Measurements from ENCODE around the gene CEMP1.
"Not testable (repeated sequence)": the region's sequence is repeated elsewhere in the genome, so short reads cannot be mapped to it uniquely, and the experiment has no call there.

CEMP1 gene

GRCh38 chr16:2531371-2531695 lies at the start of gene CEMP1:
Gene CEMP1 (minus strand): TSS chr16:2531408. CDS start chr16:2531073, 335 bp downstream.
- no peak for DNase-seq

- not testable (repeated sequence) for DNase-seq
These were observed 49.6 kb upstream of the CEMP1 start for GRCh38 chr16:2580818-2581217.

- not testable (repeated sequence) for DNase-seq
These were observed 48.9 kb upstream of the CEMP1 start for GRCh38 chr16:2580143-2580542.

GRCh38 chr16:2578905-2579304 lies 47.7 kb upstream of the CEMP1 start:
- not testable (repeated sequence) for DNase-seq

GRCh38 chr16:2577044-2577443 lies 45.8 kb upstream of the CEMP1 start:
- DNase-seq, result not testable (repeated sequence)

GRCh38 chr16:2575839-2576238 lies 44.6 kb upstream of the CEMP1 start:
- not testable (repeated sequence) for DNase-seq

- not testable (repeated sequence) for DNase-seq
These were observed 41.5 kb upstream of the CEMP1 start for GRCh38 chr16:2572704-2573103.

- DNase-seq, result not testable (repeated sequence)
These were observed 37.4 kb upstream of the CEMP1 start for GRCh38 chr16:2568573-2568972.

GRCh38 chr16:2567506-2567905 lies 36.3 kb upstream of the CEMP1 start:
- not testable (repeated sequence) for DNase-seq

GRCh38 chr16:2560798-2561133 lies 29.6 kb upstream of the CEMP1 start:
- not testable (repeated sequence) for DNase-seq

- DNase-seq, result not testable (repeated sequence)
These were observed 29.1 kb upstream of the CEMP1 start for GRCh38 chr16:2560131-2560797.

- DNase-seq, result not testable (repeated sequence)
These were observed 25.9 kb upstream of the CEMP1 start for GRCh38 chr16:2557150-2557549.

GRCh38 chr16:2554709-2555425 lies 23.7 kb upstream of the CEMP1 start:
- DNase-seq, result not testable (repeated sequence)

GRCh38 chr16:2551420-2551889 lies 20.2 kb upstream of the CEMP1 start:
- peak; percentile 28 for DNase-seq

- DNase-seq, result not testable (repeated sequence)
These were observed 19.2 kb upstream of the CEMP1 start for GRCh38 chr16:2550283-2550878.

- DNase-seq, result not testable (repeated sequence)
These were observed 12.6 kb upstream of the CEMP1 start for GRCh38 chr16:2543771-2544170.

GRCh38 chr16:2541409-2541808 lies 10.2 kb upstream of the CEMP1 start:
- not testable (repeated sequence) for DNase-seq

GRCh38 chr16:2540912-2541311 lies 9.7 kb upstream of the CEMP1 start:
- DNase-seq, result not testable (repeated sequence)

GRCh38 chr16:2539845-2540458 lies 8.7 kb upstream of the CEMP1 start:
- DNase-seq, result not testable (repeated sequence)

GRCh38 chr16:2539192-2539844 lies 8.1 kb upstream of the CEMP1 start:
- DNase-seq, result not testable (repeated sequence)

- DNase-seq, result peak; percentile 99
These were observed 6.5 kb upstream of the CEMP1 start, which contains the start of gene PDPK1 for GRCh38 chr16:2537451-2538379. Gene PDPK1 (plus strand): TSS chr16:2538021. CDS start chr16:2538113, 92 bp downstream.

GRCh38 chr16:2535625-2536013 lies 4.4 kb upstream of the CEMP1 start:
- peak; percentile 96 for DNase-seq
